Stimulated activated CD8-positive, alpha-beta memory T cell treated with anti-CD3 and anti-CD28 coated beads, Interleukin-4, amount 100 ng/mL, for 24 hours (primary cell): ENCODE data around the gene SNRNP200.

ENCODE experiments used
- DNase-seq: peaks from one replicate; pipeline ENCODE4 v3.0.0-alpha.2; 2020; ENCODE audit warnings: low read depth

SNRNP200 gene

GRCh38 chr2:96305091-96305978 lies at the start of gene SNRNP200:
TSS of gene SNRNP200 (minus strand) at chr2:96305546. CDS start at chr2:96305437, 109 bp downstream.
- peak; percentile 86 for DNase-seq

- no peak for DNase-seq
Observed at GRCh38 chr2:96354492-96354891, 49.1 kb upstream of the SNRNP200 start.

- DNase-seq, result no peak
Observed at GRCh38 chr2:96353606-96354101, 48.3 kb upstream of the SNRNP200 start.

GRCh38 chr2:96353032-96353561 lies 47.8 kb upstream of the SNRNP200 start:
- no peak for DNase-seq

GRCh38 chr2:96347395-96347794 lies 42.0 kb upstream of the SNRNP200 start:
- no peak for DNase-seq

GRCh38 chr2:96345868-96346462 lies 40.6 kb upstream of the SNRNP200 start:
- DNase-seq, result no peak

- no peak for DNase-seq
Observed at GRCh38 chr2:96345438-96345837, 40.1 kb upstream of the SNRNP200 start.

- DNase-seq, result no peak
Observed at GRCh38 chr2:96344011-96344410, 38.7 kb upstream of the SNRNP200 start.

- no peak for DNase-seq
Observed at GRCh38 chr2:96342085-96342484, 36.7 kb upstream of the SNRNP200 start.

- no peak for DNase-seq
Observed at GRCh38 chr2:96341641-96342040, 36.3 kb upstream of the SNRNP200 start.

- no peak for DNase-seq
Observed at GRCh38 chr2:96340493-96341414, 35.4 kb upstream of the SNRNP200 start.

GRCh38 chr2:96336873-96337272 lies 31.5 kb upstream of the SNRNP200 start:
- DNase-seq, result no peak

- DNase-seq, result no peak
Observed at GRCh38 chr2:96336104-96336775, 30.9 kb upstream of the SNRNP200 start.

GRCh38 chr2:96333708-96334107 lies 28.4 kb upstream of the SNRNP200 start:
- no peak for DNase-seq

- DNase-seq, result no peak
Observed at GRCh38 chr2:96330407-96330806, 25.1 kb upstream of the SNRNP200 start.

- DNase-seq, result no peak
Observed at GRCh38 chr2:96329874-96330273, 24.5 kb upstream of the SNRNP200 start.

GRCh38 chr2:96329456-96329855 lies 24.1 kb upstream of the SNRNP200 start:
- no peak for DNase-seq

- DNase-seq, result no peak
Observed at GRCh38 chr2:96326990-96327820, 21.9 kb upstream of the SNRNP200 start.

- no peak for DNase-seq
Observed at GRCh38 chr2:96326564-96326963, 21.2 kb upstream of the SNRNP200 start.

- no peak for DNase-seq
Observed at GRCh38 chr2:96325884-96326255, 20.5 kb upstream of the SNRNP200 start.
